AG04450 (cell line): ENCODE measurements around the gene C1orf122. TPM values are rescaled to one million over a fixed set of nuclear protein-coding genes. Genes with fewer than 3 reads are reported as not detected.

ENCODE experiments used
- CTCF ChIA-PET: fragments of 300-600, 350-600 bp; formaldehyde crosslinking; extraction: SDS; loops from one replicate; lab custom pipeline; 2022; ENCODE audit warnings: antibody characterized with exemption, inconsistent platforms; lab: Charles Lee
- POLR2A ChIA-PET: fragments of 350-600 bp; formaldehyde crosslinking; extraction: SDS; loops from one replicate; lab custom pipeline; 2021; ENCODE audit warnings: antibody characterized with exemption, inconsistent platforms; lab: Yijun Ruan, JAX
- DNase-seq: peaks from one replicate; pipeline ENCODE4 v3.0.0-alpha.2; 2011; ENCODE audit warnings: low read depth, low spot score
- H3K27ac ChIP-seq: one replicate; pipeline ENCODE4 v1.5.1; 2012; ENCODE audit warnings: low read depth, low read length, control low read depth
- H3K27me3 ChIP-seq: one replicate; pipeline ENCODE4 v1.6.0; 2012; ENCODE audit warnings: low read length; ENCODE audit not compliant: control insufficient read depth, insufficient read depth
- H3K4me3 ChIP-seq: 2 replicates; pipeline ENCODE4 v1.5.1; 2011; ENCODE audit warnings: mild to moderate bottlenecking, low read depth, low read length, control low read depth
- H3K9me3 ChIP-seq: 2 replicates; pipeline ENCODE4 v1.5.1; 2012; ENCODE audit warnings: low read length; ENCODE audit not compliant: control insufficient read depth, insufficient read depth
- polyA plus RNA-seq: library from polyadenylated mRNA; depleted of rRNA; stranded (reverse); fragments of >200 nt; gene quantifications from 2 replicates; pipeline ENCODE4 v1.2.3, GENCODE V29; 2011; rRNA removed
- TF ChIP-seq, protein P1 (sequence below): IDR thresholded peaks from 2 replicates; pipeline ENCODE4 v1.5.1; 2011; ENCODE audit warnings: low read depth, low read length, control low read depth, inconsistent platforms

The C1orf122 gene
- polyA plus RNA-seq, 1 experiment = 30.3 TPM

DNA sequence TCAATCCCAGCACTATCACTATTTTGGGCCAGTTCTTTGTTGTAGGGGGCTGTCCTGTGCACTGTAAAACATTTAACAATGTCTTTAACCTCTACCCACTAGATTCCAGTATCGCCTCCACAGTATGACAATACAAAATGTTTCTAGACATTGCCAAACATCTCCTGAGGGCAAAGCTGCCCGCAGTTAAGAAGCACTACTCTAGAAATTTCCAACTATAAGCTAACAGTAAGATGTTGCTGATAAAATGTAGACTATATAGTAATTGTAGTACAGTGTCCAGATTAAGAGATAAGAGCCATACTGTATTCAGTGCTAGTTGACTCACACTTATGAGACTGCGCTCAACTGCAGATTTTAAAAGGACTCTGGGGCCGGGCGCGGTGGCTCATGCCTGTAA, 46.8 kb downstream of the C1orf122 start:
- CTCF ChIA-PET = no interaction called here
- H3K4me3 ChIP-seq = no peak overlapping the region

More for the DNA sequence above, 46.8 kb downstream of the C1orf122 start:
- Histone ChIP-seq H3K27me3 (no peaks in the 10 kb centered on the region), H3K9me3 (no peaks in the 10 kb centered on the region; the same call in 1 of the 2 replicates), H3K27ac (no peak overlapping the region)
- DNase-seq = no peak
- POLR2A ChIA-PET = no interaction called here
- TF ChIP-seq, protein P1, sequence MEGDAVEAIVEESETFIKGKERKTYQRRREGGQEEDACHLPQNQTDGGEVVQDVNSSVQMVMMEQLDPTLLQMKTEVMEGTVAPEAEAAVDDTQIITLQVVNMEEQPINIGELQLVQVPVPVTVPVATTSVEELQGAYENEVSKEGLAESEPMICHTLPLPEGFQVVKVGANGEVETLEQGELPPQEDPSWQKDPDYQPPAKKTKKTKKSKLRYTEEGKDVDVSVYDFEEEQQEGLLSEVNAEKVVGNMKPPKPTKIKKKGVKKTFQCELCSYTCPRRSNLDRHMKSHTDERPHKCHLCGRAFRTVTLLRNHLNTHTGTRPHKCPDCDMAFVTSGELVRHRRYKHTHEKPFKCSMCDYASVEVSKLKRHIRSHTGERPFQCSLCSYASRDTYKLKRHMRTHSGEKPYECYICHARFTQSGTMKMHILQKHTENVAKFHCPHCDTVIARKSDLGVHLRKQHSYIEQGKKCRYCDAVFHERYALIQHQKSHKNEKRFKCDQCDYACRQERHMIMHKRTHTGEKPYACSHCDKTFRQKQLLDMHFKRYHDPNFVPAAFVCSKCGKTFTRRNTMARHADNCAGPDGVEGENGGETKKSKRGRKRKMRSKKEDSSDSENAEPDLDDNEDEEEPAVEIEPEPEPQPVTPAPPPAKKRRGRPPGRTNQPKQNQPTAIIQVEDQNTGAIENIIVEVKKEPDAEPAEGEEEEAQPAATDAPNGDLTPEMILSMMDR = no peak

Other genes with a start within 250 kb of the C1orf122 start
- 52.5 and 64.7 TPM in 2 replicates for gene GNL2, start 211.9 kb upstream of the C1orf122 start, polyA plus RNA-seq
- gene RSPO1, start 172.9 kb upstream of the C1orf122 start, polyA plus RNA-seq = 0.04 TPM in 1 of 2 replicates, not detected in the other
- 7.1 and 9.6 TPM in 2 replicates for gene CDCA8, start 115.3 kb upstream of the C1orf122 start, polyA plus RNA-seq
- not detected in 2 replicates for gene EPHA10, start 42.7 kb upstream of the C1orf122 start, polyA plus RNA-seq
- 0.32 and 0.65 TPM in 2 replicates for gene MANEAL, start 13.9 kb upstream of the C1orf122 start, polyA plus RNA-seq
- 15.2 and 15.6 TPM in 2 replicates for gene YRDC, start 418 bp downstream of the C1orf122 start, polyA plus RNA-seq
- gene MTF1, start 51.8 kb downstream of the C1orf122 start, polyA plus RNA-seq = 6.8 and 8.6 TPM in 2 replicates
- 20.1 and 21.9 TPM in 2 replicates for gene INPP5B, start 139.3 kb downstream of the C1orf122 start, polyA plus RNA-seq
- 60.0 and 76.1 TPM in 2 replicates for gene SF3A3, start 182.2 kb downstream of the C1orf122 start, polyA plus RNA-seq
- gene FHL3, start 197.7 kb downstream of the C1orf122 start, polyA plus RNA-seq = 10.0 and 13.5 TPM in 2 replicates
- gene UTP11, start 204.9 kb downstream of the C1orf122 start, polyA plus RNA-seq = 32.9 and 43.8 TPM in 2 replicates
- gene POU3F1, start 239.0 kb downstream of the C1orf122 start, polyA plus RNA-seq = not detected in 2 replicates